Erythroblast (primary cell): ENCODE results near the gene SCART1.

Experiments used
- GATA1 ChIP-seq: IDR thresholded peaks from 2 replicates; pipeline ENCODE4 v1.6.1; 2011; ENCODE audit warnings: low read depth, mild to moderate bottlenecking, control low read depth, low read length, moderate library complexity
- POLR2A ChIP-seq: IDR thresholded peaks from 2 replicates; pipeline ENCODE4 v1.6.1; 2011; ENCODE audit warnings: mild to moderate bottlenecking, low read length

DNA sequence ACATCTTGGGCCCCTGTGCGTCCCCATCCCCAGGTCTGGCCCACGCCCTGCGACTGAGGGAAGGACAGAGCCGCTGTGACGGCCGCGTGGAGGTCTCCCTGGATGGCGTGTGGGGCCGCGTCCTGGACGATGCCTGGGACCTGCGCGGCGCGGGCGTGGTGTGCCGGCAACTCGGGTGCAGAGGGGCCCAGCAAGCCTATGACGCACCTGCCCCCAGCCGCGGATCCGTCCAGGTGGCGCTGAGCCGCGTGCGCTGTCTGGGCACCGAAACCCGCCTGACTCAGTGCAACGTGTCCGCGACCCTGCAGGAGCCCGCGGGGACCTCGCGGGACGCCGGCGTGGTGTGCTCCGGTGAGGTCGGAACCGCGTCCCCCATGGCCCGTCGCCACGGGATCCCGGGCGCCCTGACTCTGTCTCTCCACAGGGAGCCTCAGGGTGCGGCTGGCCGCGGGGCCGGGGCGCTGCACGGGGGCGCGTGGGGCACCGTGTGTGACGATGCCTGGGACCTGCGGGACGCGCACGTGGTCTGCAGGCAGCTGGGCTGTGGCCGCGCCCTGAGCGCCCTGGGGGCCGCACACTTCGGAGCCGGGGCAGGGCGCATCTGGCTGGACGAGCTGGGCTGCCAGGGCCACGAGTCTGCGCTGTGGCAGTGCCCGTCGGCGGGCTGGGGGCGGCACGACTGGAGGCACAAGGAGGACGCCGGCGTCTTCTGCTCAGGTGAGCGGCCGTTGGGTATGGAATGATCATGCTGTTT, 5.9 kb downstream of the SCART1 start:
- TF ChIP-seq POLR2A (no peak), GATA1 (no peak)
